Brain microvascular endothelial cell (primary cell): ENCODE measurements around the gene DLGAP1.

ENCODE experiments used
- DNase-seq: peaks from one replicate; pipeline ENCODE4 v3.0.0-alpha.2; 2020
- H3K27ac ChIP-seq: fragments of 250-450 bp; sonication (Bioruptor Pico); 2 replicates; pipeline ENCODE4 v1.5.1; 2020; ENCODE audit warnings: mild to moderate bottlenecking, moderate library complexity
- H3K27me3 ChIP-seq: fragments of 250-450 bp; sonication (Bioruptor Pico); replicated peaks from 2 replicates; pipeline ENCODE4 v1.5.1; 2020; ENCODE audit warnings: mild to moderate bottlenecking
- H3K36me3 ChIP-seq: fragments of 250-450 bp; sonication (Bioruptor Pico); replicated peaks from 2 replicates; pipeline ENCODE4 v1.5.1; 2020; ENCODE audit warnings: mild to moderate bottlenecking
- H3K4me3 ChIP-seq: 2 replicates; pipeline ENCODE4 v1.5.1; 2011; ENCODE audit warnings: low read depth, mild to moderate bottlenecking, control low read depth, low read length, moderate library complexity
- CTCF ChIP-seq: IDR thresholded peaks from 2 replicates; pipeline ENCODE4 v1.5.1; 2011; ENCODE audit warnings: low read depth, mild to moderate bottlenecking, moderate library complexity, low read length, control low read depth, inconsistent platforms; ENCODE audit errors: missing control alignments
- in situ Hi-C: cut with HindIII; loops from 2 replicates; pipeline ENCODE4 v1.10.0; 2017; ENCODE audit warnings: low sequenced_read_pairs, low pct_ligation_motif_present

The DLGAP1 gene

DNA sequence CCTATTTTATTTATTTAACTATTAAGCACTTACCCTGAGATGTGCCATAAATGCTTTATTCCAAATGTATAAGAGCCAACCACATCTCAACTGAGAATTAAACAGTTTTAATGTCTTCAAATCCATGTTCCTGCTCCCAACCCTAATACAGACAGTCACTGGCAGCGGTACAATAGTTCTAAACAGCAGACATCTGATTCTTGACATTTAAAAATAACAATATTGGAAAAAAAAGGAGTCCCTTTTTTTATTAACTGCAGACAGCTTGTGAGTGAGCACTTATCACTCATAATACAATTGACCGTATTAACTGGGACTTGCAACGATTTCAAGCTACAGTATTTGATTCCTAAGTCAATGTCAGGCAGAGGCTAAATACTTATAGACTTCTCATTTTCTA, 580.5 kb downstream of the DLGAP1 start:
- no peak for DNase-seq
- Histone ChIP-seq H3K36me3 (no peaks in the 10 kb centered on the region), H3K27ac (no peak overlapping the region), H3K27me3 (no peaks in the 10 kb centered on the region), H3K4me3 (no peak overlapping the region)
- no peak for TF ChIP-seq CTCF
- in situ Hi-C loops = no loop called here

DNA sequence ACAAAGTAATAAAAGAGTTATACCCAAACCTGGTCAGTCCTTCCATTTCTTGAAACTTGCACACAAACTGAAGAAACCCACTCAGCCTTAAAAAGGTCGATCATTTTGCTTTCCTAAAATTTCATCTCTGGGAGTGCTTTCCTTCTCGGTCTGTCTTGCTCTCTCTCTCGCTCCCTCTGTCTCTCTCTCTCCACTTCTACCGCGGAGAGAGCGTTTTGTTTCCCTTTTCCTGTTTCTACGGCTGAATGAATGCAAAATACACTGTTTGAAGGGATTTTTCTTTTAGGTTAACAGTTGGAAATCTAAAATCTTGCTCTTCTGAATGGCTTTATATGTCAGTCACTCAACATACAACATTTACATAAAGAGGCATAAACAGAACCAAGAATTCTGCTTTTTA, 581.0 kb downstream of the DLGAP1 start:
- Histone ChIP-seq H3K27ac (no peak overlapping the region), H3K36me3 (no peaks in the 10 kb centered on the region), H3K27me3 (no peaks in the 10 kb centered on the region), H3K4me3 (no peak overlapping the region)
- no peak for TF ChIP-seq CTCF
- no peak for DNase-seq
- in situ Hi-C loops = no loop called here

- Histone ChIP-seq H3K27ac (no peak overlapping the region), H3K27me3 (no peaks in the 10 kb centered on the region), H3K4me3 (no peak overlapping the region), H3K36me3 (no peaks in the 10 kb centered on the region)
- no peak for DNase-seq
- no peak for TF ChIP-seq CTCF
- in situ Hi-C loops = no loop called here
Observed at GRCh38 chr18:3873698-3874097, 581.4 kb downstream of the DLGAP1 start.

GRCh38 chr18:3873211-3873610, 581.9 kb downstream of the DLGAP1 start:
- in situ Hi-C loops = no loop called here
- Histone ChIP-seq H3K4me3 (no peak overlapping the region), H3K27me3 (no peaks in the 10 kb centered on the region), H3K36me3 (no peaks in the 10 kb centered on the region), H3K27ac (no peak overlapping the region)
- TF ChIP-seq CTCF = no peak
- no peak for DNase-seq

- H3K27me3 ChIP-seq = no peaks in the 10 kb centered on the region
- H3K4me3 ChIP-seq = no peak overlapping the region
- DNase-seq = no peak
- TF ChIP-seq CTCF = no peak
- H3K27ac ChIP-seq = no peak overlapping the region
- in situ Hi-C loops = no loop called here
- H3K36me3 ChIP-seq = no peaks in the 10 kb centered on the region
Observed at GRCh38 chr18:3872641-3873040, 582.5 kb downstream of the DLGAP1 start.

- no peaks in the 10 kb centered on the region for H3K27me3 ChIP-seq
- no peak overlapping the region for H3K4me3 ChIP-seq
- H3K36me3 ChIP-seq = no peaks in the 10 kb centered on the region
- in situ Hi-C loops = no loop called here
- no peak for TF ChIP-seq CTCF
- no peak for DNase-seq
- H3K27ac ChIP-seq = no peak overlapping the region
Observed at GRCh38 chr18:3871687-3872086, 583.4 kb downstream of the DLGAP1 start.
